Ascending aorta (tissue), 2 donors: Measurements from ENCODE around the gene PPM1E. TPM values are rescaled to one million over a fixed set of nuclear protein-coding genes. Genes with fewer than 3 reads are reported as not detected.

Source experiments
- DNase-seq, 2 donors: peaks; one replicate each; pipeline ENCODE4 v3.0.0-alpha.2; 2019; ENCODE audit warnings: low spot score in 2 of 2
- H3K27ac ChIP-seq, 2 donors: fragments of 200-600 bp; sonication (generic); one replicate each; pipeline ENCODE4 v1.5.1; 2016 to 2017; ENCODE audit warnings: mild to moderate bottlenecking in 1 of 2
- H3K27me3 ChIP-seq: fragments of 200-600 bp; sonication (generic); one replicate; pipeline ENCODE4 v1.5.1; 2017
- H3K36me3 ChIP-seq, 2 donors: fragments of 200-600 bp; sonication (generic); one replicate each; pipeline ENCODE4 v1.5.1; 2016
- H3K4me1 ChIP-seq, 2 donors: fragments of 200-600 bp; sonication (generic); one replicate each; pipeline ENCODE4 v1.5.1; 2016 to 2017; ENCODE audit warnings: mild to moderate bottlenecking in 1 of 2
- H3K4me3 ChIP-seq, 2 donors: fragments of 200-600 bp; sonication (generic); one replicate each; pipeline ENCODE4 v1.5.1; 2016 to 2017; ENCODE audit warnings: mild to moderate bottlenecking in 1 of 2
- H3K9me3 ChIP-seq, 2 donors: fragments of 200-600 bp; sonication (generic); one replicate each; pipeline ENCODE4 v1.5.1; 2016
- intact Hi-C: fragments of 100-400 bp; cut with DNase I; formaldehyde crosslinking; loops from one replicate; pipeline ENCODE4 v1.15.1; 2023
- total RNA-seq: library from RNA; depleted of rRNA; stranded (reverse); fragments of >200 nt; gene quantifications from one replicate; pipeline ENCODE4 v1.1.0, GENCODE V29; 2016
- TF ChIP-seq, protein P1 (sequence below), 3 experiments: fragments of 200-600 bp in 2 of 3; fragments of 450-650 bp in 1 of 3; sonication (generic) in 2 of 3; IDR thresholded peaks; one replicate each; pipeline ENCODE4 v1.5.1; 2016 to 2019; ENCODE audit warnings: antibody characterized with exemption in 3 of 3, mild to moderate bottlenecking in 1 of 3, moderate library complexity in 1 of 3

PPM1E gene
- total RNA-seq, 1 donor from 2014 or later: 0.11 TPM

DNA sequence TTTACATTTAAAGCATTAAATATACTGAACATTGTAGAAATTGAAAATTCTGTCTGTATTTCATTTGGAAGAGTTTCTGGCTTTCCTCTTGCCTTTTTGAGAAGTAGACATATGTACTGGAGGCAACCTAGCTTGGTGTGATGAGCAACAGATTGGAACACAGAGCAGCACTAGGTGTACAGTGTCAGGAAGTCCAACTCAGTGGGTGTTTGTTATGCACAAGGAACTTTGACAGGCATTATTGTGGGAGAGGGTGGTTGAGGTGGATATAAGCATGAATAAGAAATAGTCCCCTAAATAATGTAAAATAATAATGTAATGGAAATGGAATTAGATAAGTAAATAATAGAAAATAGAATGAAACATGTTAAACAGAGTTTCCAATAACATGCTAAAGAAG is 58.1 kb downstream of the PPM1E start:
- H3K9me3 ChIP-seq: no peaks in the 10 kb centered on the region
- TF ChIP-seq, protein P1, sequence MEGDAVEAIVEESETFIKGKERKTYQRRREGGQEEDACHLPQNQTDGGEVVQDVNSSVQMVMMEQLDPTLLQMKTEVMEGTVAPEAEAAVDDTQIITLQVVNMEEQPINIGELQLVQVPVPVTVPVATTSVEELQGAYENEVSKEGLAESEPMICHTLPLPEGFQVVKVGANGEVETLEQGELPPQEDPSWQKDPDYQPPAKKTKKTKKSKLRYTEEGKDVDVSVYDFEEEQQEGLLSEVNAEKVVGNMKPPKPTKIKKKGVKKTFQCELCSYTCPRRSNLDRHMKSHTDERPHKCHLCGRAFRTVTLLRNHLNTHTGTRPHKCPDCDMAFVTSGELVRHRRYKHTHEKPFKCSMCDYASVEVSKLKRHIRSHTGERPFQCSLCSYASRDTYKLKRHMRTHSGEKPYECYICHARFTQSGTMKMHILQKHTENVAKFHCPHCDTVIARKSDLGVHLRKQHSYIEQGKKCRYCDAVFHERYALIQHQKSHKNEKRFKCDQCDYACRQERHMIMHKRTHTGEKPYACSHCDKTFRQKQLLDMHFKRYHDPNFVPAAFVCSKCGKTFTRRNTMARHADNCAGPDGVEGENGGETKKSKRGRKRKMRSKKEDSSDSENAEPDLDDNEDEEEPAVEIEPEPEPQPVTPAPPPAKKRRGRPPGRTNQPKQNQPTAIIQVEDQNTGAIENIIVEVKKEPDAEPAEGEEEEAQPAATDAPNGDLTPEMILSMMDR (IDR thresholded peaks at IDR 0.05): no peak
- H3K4me3 ChIP-seq: no peak overlapping the region
- no peaks in the 10 kb centered on the region for H3K36me3 ChIP-seq
- no peaks in the 10 kb centered on the region for H3K27me3 ChIP-seq
- no peak for DNase-seq
- H3K27ac ChIP-seq: no peak overlapping the region
- intact Hi-C loops: no loop called here
- H3K4me1 ChIP-seq: no peaks in the 10 kb centered on the region

DNA sequence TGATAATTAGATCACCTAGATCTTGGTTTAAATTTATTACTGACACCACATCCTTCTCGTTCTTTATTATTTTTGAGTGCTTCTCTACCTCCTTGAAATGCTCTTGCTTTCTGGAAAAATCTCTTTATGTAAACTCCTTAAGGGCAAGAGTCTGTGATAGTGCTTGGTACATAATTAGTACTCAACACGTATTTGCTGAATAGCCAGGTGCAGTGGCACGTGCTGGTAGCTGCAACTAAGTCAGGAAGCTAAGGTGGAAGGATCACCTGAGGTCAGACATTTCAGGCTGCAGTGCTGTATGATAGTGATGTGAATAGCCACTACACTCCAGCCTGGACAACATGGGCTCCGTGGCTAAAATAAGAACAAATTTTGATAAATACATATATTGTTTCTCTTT is 63.0 kb downstream of the PPM1E start:
- DNase-seq: no peak
- TF ChIP-seq, protein P1 (IDR thresholded peaks at IDR 0.05): no peak
- intact Hi-C loops: no loop called here
- no peaks in the 10 kb centered on the region for H3K36me3 ChIP-seq
- no peaks in the 10 kb centered on the region for H3K27me3 ChIP-seq
- no peak overlapping the region for H3K27ac ChIP-seq
- no peak overlapping the region for H3K4me3 ChIP-seq
- no peaks in the 10 kb centered on the region for H3K4me1 ChIP-seq
- H3K9me3 ChIP-seq: no peaks in the 10 kb centered on the region

DNA sequence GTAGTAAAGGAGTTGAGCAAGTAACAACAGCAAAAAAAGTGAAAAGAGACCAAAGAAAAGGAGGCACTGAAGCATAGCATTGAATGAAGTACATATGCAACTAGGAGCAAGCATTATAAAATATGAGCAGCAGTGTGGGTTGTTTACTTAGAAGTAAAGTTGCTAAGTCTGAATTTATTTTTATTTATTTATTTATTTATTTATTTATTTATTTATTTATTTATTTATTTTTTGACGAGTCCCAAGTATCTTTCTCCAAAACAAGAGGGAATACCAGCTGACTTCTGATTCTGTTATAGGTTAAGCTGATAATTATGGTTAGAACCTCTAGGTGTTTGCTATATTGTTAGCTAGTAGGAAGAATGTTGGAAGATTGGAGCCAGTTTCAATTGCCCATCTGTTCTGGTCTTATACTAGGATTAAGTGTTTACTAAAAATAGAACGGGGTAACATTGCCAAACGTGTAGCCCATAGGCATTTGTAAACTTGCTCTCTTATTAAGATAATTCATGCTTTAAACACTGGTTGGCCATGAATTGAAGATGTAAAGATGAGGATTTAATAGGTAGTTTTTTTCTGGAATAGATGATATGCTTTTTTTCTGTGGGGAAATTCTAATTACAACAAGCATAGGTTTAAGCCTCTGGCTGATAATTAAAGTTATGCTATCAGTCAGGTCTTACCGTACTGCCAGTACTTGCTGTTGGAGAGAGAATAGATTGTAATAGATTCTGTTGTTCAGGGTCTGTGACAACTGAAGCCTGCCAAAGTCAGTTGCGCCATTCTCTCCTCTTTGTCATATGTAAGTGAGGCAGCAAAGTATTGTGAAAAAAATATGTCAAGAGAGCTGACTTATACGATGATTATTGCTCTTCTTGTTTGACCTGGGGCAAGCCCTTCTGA is 66.7 kb downstream of the PPM1E start:
- Histone ChIP-seq H3K36me3 (no peaks in the 10 kb centered on the region), H3K27ac (no peak overlapping the region), H3K4me3 (no peak overlapping the region), H3K4me1 (no peaks in the 10 kb centered on the region), H3K27me3 (no peaks in the 10 kb centered on the region), H3K9me3 (no peaks in the 10 kb centered on the region)
- intact Hi-C loops: no loop called here
- TF ChIP-seq, protein P1 (IDR thresholded peaks at IDR 0.05): no peak
- DNase-seq: no peak

DNA sequence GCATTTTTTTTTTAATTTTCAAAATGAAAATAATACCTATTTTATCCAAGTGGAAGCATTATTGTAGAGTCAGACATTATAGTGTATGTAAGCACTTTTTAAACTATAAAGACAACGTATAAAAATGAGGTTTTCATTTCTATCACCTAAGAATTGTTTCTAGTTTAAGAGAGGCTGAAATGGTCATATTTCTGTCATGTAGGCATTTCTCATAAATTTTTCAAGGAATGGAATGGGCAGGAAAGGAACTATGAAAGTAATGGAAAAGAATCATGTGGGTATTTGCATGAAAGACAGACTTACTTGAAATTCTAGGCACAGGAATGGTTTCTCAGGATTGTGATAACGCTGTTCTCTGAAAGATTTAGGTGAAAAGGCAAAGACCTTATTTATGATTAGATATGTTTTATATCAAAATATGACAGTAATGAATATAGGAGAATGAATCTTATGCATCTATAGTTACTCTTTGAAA is 67.4 kb downstream of the PPM1E start:
- TF ChIP-seq, protein P1 (IDR thresholded peaks at IDR 0.05): no peak
- no peak overlapping the region for H3K4me3 ChIP-seq
- intact Hi-C loops: no loop called here
- no peak overlapping the region for H3K27ac ChIP-seq
- no peaks in the 10 kb centered on the region for H3K36me3 ChIP-seq
- H3K9me3 ChIP-seq: no peaks in the 10 kb centered on the region
- DNase-seq: no peak
- H3K27me3 ChIP-seq: no peaks in the 10 kb centered on the region
- no peaks in the 10 kb centered on the region for H3K4me1 ChIP-seq

DNA sequence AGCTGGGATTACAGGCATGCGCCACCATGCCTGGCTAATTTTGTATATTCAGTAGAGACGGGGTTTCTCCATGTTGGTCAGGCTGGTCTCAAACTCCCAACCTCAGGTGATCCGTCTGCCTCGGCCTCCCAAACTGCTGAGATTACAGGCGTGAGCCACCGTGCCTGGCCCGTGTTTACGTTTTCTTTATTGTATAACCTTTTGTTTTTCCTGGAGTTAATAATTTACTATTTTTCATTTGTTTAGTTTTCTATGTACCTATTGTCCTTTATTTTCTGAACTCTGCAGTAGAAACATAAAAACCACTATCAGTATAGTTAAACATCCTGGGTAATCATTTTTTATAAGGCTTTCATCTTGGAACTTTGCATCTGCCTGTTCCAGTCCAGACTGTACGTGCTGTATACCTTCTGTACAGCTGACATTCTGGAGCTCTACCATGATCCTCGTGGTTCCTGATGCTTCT is 73.6 kb downstream of the PPM1E start:
- Histone ChIP-seq H3K4me3 (no peak overlapping the region), H3K27ac (no peak overlapping the region), H3K27me3 (no peaks in the 10 kb centered on the region), H3K4me1 (no peaks in the 10 kb centered on the region), H3K9me3 (peaks cover 0 to 4% of the 10 kb centered on the region in 2 donors), H3K36me3 (no peaks in the 10 kb centered on the region)
- intact Hi-C loops: no loop called here
- no peak for DNase-seq
- TF ChIP-seq, protein P1 (IDR thresholded peaks at IDR 0.05): no peak
